ENCODE results near the gene POLR3K.
"Not testable (repeated sequence)": the region's sequence is repeated elsewhere in the genome, so short reads cannot be mapped to it uniquely, and the experiment has no call there.

DNA sequence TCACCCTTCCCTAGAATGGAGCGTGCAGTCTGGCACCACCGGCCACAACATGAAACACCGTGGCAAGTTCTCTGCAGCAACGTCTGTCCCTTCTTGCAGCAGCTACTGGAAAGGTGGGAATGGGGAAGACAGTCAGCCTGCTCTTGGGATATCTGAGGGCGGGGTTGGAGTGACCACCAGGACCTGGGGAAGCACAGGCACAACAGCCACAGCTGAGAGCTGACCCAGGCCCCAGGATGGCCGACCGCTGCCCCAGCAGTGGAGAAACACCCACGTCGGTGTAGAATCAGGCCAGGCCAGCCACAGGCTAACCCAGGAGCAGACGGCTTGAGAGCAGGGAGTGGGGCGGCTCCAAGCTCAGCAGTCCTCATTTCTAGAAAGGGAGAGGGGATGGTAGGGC, 15.2 kb downstream of the POLR3K start:
- TF ChIP-seq, protein P1, sequence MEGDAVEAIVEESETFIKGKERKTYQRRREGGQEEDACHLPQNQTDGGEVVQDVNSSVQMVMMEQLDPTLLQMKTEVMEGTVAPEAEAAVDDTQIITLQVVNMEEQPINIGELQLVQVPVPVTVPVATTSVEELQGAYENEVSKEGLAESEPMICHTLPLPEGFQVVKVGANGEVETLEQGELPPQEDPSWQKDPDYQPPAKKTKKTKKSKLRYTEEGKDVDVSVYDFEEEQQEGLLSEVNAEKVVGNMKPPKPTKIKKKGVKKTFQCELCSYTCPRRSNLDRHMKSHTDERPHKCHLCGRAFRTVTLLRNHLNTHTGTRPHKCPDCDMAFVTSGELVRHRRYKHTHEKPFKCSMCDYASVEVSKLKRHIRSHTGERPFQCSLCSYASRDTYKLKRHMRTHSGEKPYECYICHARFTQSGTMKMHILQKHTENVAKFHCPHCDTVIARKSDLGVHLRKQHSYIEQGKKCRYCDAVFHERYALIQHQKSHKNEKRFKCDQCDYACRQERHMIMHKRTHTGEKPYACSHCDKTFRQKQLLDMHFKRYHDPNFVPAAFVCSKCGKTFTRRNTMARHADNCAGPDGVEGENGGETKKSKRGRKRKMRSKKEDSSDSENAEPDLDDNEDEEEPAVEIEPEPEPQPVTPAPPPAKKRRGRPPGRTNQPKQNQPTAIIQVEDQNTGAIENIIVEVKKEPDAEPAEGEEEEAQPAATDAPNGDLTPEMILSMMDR (IDR thresholded peaks at IDR 0.05), result not testable (repeated sequence)
- TF ChIP-seq FOXJ3 (CRISPR knock-in tag; IDR thresholded peaks at IDR 0.05; ENCODE audit: borderline replicate concordance); SP1 (CRISPR knock-in tag; conservative IDR thresholded peaks at IDR 0.05): not testable (repeated sequence)
